MM.1S (cell line): Measurements from ENCODE around the gene GRIK3.

ENCODE experiments used
- CTCF ChIP-seq: fragments of 300-600 bp; sonication (generic); IDR thresholded peaks from 2 replicates; pipeline ENCODE4 v1.5.1; 2016; ENCODE audit warnings: antibody characterized with exemption, low read length, mixed read lengths
- EZH2 ChIP-seq: fragments of 300-600 bp; sonication (generic); optimal IDR thresholded peaks from 2 replicates; pipeline ENCODE3; 2017; ENCODE audit warnings: low read depth, mild to moderate bottlenecking, antibody characterized with exemption, low read length, mixed read lengths
- EZH2phosphoT487 ChIP-seq: fragments of 300-600 bp; sonication (generic); IDR thresholded peaks from 2 replicates; pipeline ENCODE4 v1.6.1; 2018; ENCODE audit warnings: antibody characterized with exemption, low read length

GRCh38 chr1:36885540-36886357 lies 148.6 kb downstream of the GRIK3 start:
- TF ChIP-seq CTCF (no peak), EZH2 (no peak), EZH2phosphoT487 (no peak)
